Measurements from ENCODE around the gene KRTDAP. TPM values are rescaled to one million over a fixed set of nuclear protein-coding genes. Genes with fewer than 3 reads are reported as not detected.

Gene KRTDAP
- total and polyA plus RNA-seq, 10 of the 15 experiments (the other 5 are each of a cell fraction or from before 2014, with no cell fraction given) = 0.23 TPM; not detected in 9

DNA sequence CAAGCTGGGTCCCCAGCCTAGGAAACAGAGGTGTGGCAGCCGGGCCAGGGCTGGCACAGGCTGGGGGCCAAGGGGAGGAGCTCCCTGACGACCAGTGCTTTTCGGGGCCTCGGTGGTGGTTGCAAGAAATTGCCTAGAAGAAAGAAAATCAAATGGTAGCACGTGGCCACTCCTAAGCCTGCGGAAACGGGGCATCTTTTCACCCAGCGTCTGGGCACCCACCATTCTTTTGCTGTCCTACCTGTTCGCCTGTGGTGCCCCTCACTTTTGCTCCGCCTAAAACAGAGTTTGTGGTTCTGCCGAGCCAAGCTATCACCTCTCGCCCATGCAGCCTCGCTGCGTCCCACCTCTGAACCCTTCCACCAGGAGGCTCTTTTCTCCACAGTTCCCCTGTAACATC, 7.1 kb upstream of the KRTDAP start:
- SMC1A ChIA-PET (ENCODE audit: uncharacterized antibody, unreplicated experiment) = interaction anchor here (0.7 to 4.2 kb wide), 6 partner anchors 9 to 144 kb away, joined by 3 to 44 read pairs (median 6); no protein-coding TSS in a partner anchor
- Histone ChIP-seq H3K9ac (ENCODE audit: control insufficient read depth, insufficient read depth, low read length) (no peak overlapping the region), H3K4me2 (ENCODE audit: control insufficient read depth, insufficient read depth) (no peak overlapping the region), H3K27me3 (replicated peaks in 1 of 2; ENCODE audit: control insufficient read depth in 2 of 2, insufficient read depth in 2 of 2, low read length in 1 of 2) (no peaks in the 10 kb centered on the region), H3K36me3 (ENCODE audit: control insufficient read depth in 2 of 2, insufficient read depth in 2 of 2, low read length in 1 of 2) (no peaks in the 10 kb centered on the region), H3K9me3 (replicated peaks; ENCODE audit: control insufficient read depth, insufficient read depth, low read length) (no peaks in the 10 kb centered on the region), H3K79me2 (ENCODE audit: control insufficient read depth, insufficient read depth, low read length) (no peaks in the 10 kb centered on the region), H2AFZ (ENCODE audit: control insufficient read depth, low read depth, low read length) (no peak overlapping the region), H3K4me1 (ENCODE audit: control insufficient read depth, insufficient read depth, low read length) (peaks cover 13% of the 10 kb centered on the region), H4K20me1 (ENCODE audit: control insufficient read depth, insufficient read depth) (no peaks in the 10 kb centered on the region), H3K27ac (ENCODE audit: control insufficient read depth, insufficient read depth) (no peak overlapping the region), H3K4me3 (no peak overlapping the region)
- RAD21 ChIA-PET (ENCODE audit: unreplicated experiment) = no interaction called here
- POLR2A ChIA-PET = interaction anchor here (0.7 kb wide), 1 partner anchor 81 kb away, joined by 3 read pairs; no protein-coding TSS in a partner anchor
- no TSS peak for BruUV-seq (replicated peaks)
- intact Hi-C loops (cut with micrococcal nuclease; ENCODE audit: unreplicated experiment) (loop anchor here (10.0 kb wide), 1 partner anchor 233 kb away; the partner anchor contains the start of gene USF2), in situ Hi-C loops (cut with MboI) (no loop called here)
- CTCF ChIA-PET = interaction anchor here (1.0 to 7.2 kb wide), 5 partner anchors 11 to 216 kb away, joined by 3 to 111 read pairs (median 4); partner anchors contain the start of gene HAMP
- no peak for FAIRE-seq
- 35% methylated on average over 14 of the region's 14 CpGs for WGBS (ENCODE audit: insufficient coverage, insufficient replicate concordance, low lambda C conversion rate, missing lambda C conversion rate)
- DNase-seq (ENCODE audit: low read depth, low spot score) = no peak
- TF ChIP-seq BRCA1 (IDR thresholded peaks at IDR 0.05; ENCODE audit: low read depth, low read length) (no peak), EGR1 (IDR thresholded peaks at IDR 0.05; ENCODE audit: borderline replicate concordance in 1 of 2, low read depth in 2 of 2, low read length in 2 of 2) (no peak), REST (IDR thresholded peaks at IDR 0.05; ENCODE audit: low read depth, low read length) (no peak), SIX5 (IDR thresholded peaks at IDR 0.05; ENCODE audit: low read depth, low read length, severe bottlenecking) (no peak), NKRF (conservative IDR thresholded peaks at IDR 0.05) (no peak), NBN (IDR thresholded peaks at IDR 0.05) (no peak), MLLT1 (IDR thresholded peaks at IDR 0.05) (no peak), ZSCAN29 (IDR thresholded peaks at IDR 0.05) (no peak), HDAC2 (IDR thresholded peaks at IDR 0.05) (no peak), RAD21 (IDR thresholded peaks at IDR 0.05; ENCODE audit: insufficient read depth, low read depth, low read length) (no peak), RELA (IDR thresholded peaks at IDR 0.05; ENCODE audit: borderline replicate concordance, partially characterized antibody) (no peak), RBBP5 (conservative IDR thresholded peaks at IDR 0.05) (no peak), ZNF217 (IDR thresholded peaks at IDR 0.05) (no peak), ZNF687 (IDR thresholded peaks at IDR 0.05) (no peak)
- no peak for ATAC-seq

All from GM12878 (cell line).